GM06990 (cell line): ENCODE measurements around the gene PSME3.

Experiments used
- DNase-seq: peaks from one replicate; pipeline ENCODE4 v3.0.0-alpha.2; 2011; ENCODE audit not compliant: insufficient read length; ENCODE audit errors: extremely low read depth
- H3K27me3 ChIP-seq: replicated peaks from 2 replicates; pipeline ENCODE4 v1.6.0; 2011; ENCODE audit warnings: low read length; ENCODE audit not compliant: control insufficient read depth, insufficient read depth
- H3K36me3 ChIP-seq: 2 replicates; pipeline ENCODE4 v1.5.1; 2011; ENCODE audit warnings: low read length; ENCODE audit not compliant: control insufficient read depth, insufficient read depth
- H3K4me3 ChIP-seq: replicated peaks from 2 replicates; pipeline ENCODE4 v1.5.1; 2011; ENCODE audit warnings: low read depth, mild to moderate bottlenecking, control low read depth, low read length
- CTCF ChIP-seq: IDR thresholded peaks from 2 replicates; pipeline ENCODE4 v1.5.1; 2011; ENCODE audit warnings: low read length, control low read depth, mild to moderate bottlenecking, inconsistent platforms; ENCODE audit not compliant: insufficient read depth, poor library complexity, severe bottlenecking

The PSME3 gene

GRCh38 chr17:42844761-42845555, 11.8 kb downstream of the PSME3 start:
- H3K36me3 ChIP-seq = peaks cover 21% of the 10 kb centered on the region
- DNase-seq = no peak

DNA sequence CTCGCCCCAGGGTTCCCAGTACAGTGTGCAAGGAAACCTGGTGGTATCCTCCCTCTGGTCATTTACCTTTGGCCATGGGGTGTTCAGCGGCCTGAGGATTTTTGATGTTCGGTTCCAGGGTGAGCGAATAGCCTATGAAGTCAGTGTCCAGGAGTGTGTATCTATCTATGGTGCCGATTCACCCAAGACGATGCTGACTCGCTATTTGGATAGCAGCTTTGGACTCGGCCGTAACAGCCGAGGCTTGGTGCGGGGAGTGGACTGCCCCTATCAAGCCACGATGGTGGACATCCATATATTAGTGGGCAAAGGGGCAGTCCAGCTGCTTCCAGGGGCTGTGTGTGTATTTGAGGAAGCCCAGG, 12.3 kb downstream of the PSME3 start:
- H3K4me3 ChIP-seq = no peak overlapping the region
- peaks cover 21% of the 10 kb centered on the region for H3K36me3 ChIP-seq
- DNase-seq = no peak
- TF ChIP-seq CTCF = no peak
- no peaks in the 10 kb centered on the region for H3K27me3 ChIP-seq

More at GRCh38 chr17:42844761-42845555, 11.8 kb downstream of the PSME3 start:
- no peak for TF ChIP-seq CTCF
- no peaks in the 10 kb centered on the region for H3K27me3 ChIP-seq
- no peak overlapping the region for H3K4me3 ChIP-seq

GRCh38 chr17:42845918-42846593, 12.9 kb downstream of the PSME3 start:
- peaks cover 21% of the 10 kb centered on the region for H3K36me3 ChIP-seq
- TF ChIP-seq CTCF = no peak
- no peak for DNase-seq
- H3K27me3 ChIP-seq = no peaks in the 10 kb centered on the region
- H3K4me3 ChIP-seq = no peak overlapping the region

- Histone ChIP-seq H3K27me3 (no peaks in the 10 kb centered on the region), H3K36me3 (peaks cover 16% of the 10 kb centered on the region)
Observed at GRCh38 chr17:42846594-42847280, 13.5 kb downstream of the PSME3 start.

DNA sequence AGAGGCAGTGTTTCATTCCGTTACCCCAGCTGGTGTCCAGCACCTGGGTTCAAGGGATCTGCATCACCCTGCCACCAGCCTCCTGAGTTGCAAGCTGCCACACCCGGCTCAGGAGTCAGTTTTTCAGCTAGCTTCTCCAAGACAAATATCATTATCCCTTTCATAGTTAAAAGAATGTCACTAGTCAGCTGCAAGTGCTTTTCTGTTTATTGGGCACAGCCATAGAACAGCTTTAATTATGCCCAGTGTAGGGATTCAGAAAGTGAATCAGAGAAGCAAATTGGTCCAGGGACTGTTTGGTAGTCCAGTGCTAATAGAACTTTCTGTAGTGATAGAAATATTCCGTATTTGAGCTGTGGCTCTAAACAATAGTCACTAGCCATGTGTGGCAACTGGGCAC, 14.9 kb downstream of the PSME3 start:
- H3K27me3 ChIP-seq = no peaks in the 10 kb centered on the region
- no peak for DNase-seq
- no peak for TF ChIP-seq CTCF

More at GRCh38 chr17:42846594-42847280, 13.5 kb downstream of the PSME3 start:
- H3K4me3 ChIP-seq = no peak overlapping the region
- no peak for DNase-seq
- no peak for TF ChIP-seq CTCF

More for the DNA sequence above, 14.9 kb downstream of the PSME3 start:
- H3K36me3 ChIP-seq = peaks cover 14% of the 10 kb centered on the region
- no peak overlapping the region for H3K4me3 ChIP-seq
